HG03175 (cell line): ENCODE results near the gene ADD3.

ENCODE experiments used
- ATAC-seq: cut with Tn5 transposase; IDR thresholded peaks from one replicate; pipeline ENCODE4 v1.9.1; 2021; ENCODE audit warnings: mild to moderate bottlenecking, moderate library complexity; ENCODE audit not compliant: unreplicated experiment

ADD3 gene

DNA sequence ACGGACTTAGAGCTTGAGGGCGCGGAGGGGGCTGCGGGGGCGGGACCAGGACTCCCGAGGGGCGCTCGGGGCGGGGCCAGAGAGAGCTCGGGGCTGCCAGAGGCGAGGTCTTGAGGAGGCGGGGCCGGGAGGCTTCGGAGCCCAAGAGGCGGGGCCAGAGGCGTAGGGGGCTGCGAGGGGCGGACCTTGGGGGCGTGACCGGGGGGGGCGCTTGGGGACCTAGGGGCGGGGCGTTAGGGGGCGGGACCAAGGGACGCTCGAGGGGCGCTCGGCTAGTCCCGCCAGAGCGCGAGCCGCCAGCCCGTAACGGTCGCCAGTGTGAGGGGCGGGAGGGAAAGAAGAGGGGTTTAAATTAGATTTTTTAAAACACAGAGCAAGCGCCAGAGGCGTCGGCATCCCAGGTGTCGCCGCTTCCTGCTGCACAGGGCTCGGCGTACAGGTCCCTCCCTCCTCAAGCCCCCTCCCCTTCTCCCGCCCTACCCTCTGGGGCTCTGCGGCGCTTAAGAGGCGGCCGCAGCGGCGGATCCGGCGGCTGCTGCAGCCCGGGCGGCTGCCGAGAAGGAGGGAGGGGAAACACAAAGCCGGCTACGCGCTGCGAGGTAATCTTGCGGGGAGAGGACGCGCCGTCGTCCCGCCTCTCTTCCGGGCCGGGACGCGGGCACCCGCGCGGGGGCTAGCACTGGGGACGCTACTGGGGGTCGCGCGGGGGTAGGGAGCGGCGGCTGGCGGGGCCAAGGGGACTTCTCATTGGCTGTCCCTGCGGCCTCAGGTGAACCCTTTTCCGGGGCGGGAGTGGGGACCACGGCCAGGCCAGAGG, at the start of gene ADD3:
TSS of gene ADD3 (plus strand) at position 284 of the 817 bp plus-strand sequence. CDS start 92,670 bp downstream, outside the sequence.
- ATAC-seq, result peak; percentile 61

DNA sequence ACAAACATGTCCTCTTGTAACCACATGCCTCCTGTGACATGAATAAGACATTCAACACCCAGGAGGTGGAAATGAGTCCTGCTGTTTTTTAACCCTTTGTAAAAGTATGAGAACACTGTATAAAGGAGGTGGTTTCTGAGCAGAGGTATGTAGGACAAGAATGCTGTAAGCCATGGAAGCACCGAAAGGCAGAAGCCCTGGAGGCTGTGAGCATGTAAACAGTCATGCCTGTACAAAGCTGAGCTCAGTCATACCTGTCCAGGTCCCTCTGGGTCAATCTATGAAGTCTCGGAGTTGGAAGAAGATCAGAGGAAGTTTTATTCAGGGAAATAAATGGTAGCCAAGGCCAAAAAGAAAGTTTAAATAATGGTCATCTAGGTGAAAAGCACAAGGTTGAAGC, 49.7 kb upstream of the ADD3 start:
- no peak for ATAC-seq

DNA sequence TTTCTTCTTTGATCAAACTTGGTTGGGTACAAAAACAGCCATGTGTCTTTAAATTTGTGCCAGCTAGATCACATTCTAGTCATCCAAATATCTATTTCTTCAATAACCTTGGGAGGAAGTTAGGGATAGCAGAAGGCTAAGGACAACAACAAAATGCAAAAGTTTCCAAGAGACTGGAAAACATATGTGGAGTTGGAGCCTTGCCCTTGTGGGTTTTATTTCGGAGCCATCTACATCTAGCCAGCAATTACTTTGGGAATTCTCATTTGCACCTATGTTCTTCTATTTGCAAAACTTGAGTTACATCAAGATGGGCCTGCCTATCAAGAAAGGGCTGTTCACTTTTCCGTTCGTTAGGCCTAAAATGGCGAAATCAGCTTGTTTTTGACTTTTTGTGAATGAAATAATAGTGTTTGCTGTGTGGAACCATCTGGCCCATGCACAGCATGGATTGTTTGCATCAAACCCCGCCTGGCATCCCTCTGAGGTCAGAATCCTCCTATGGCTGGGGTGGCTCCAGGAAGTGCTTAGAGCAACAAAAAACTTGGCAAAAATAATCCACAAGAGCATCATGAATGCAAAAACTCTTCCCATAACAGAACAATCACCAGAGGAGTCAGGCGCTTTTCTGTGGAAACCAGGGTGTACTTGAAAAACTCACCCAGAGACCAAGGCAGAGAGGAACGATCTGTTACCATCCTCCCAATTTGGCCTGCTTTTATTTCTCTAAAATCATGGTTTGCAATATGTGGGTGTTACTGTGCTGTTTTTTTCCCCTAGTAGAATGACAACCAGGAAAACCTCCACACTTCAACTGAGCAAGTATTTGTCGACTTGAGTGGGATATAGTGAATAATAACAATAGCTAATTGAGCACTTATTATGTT, 48.3 kb upstream of the ADD3 start:
- ATAC-seq, result no peak

DNA sequence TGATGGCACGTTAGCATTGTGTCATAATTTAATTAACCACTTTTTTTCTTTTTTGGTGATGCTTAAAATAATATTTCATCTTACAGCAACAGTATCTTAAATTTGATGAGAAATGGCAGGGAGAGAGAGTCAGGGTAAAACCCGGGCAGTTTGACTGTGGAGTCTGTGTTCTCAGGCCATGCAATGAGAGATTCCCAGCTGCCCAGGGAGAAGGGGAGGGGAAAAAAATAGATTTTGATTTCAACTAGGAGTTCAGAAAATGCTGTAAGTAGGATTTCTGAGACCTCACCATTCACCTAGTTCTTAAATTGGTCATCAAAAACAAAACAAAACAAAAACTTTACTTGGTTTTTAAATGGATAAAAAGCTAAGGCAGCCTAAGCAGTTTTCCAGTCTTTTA, 47.1 kb upstream of the ADD3 start:
- no peak for ATAC-seq

GRCh38 chr10:109961174-109962001, 46.4 kb upstream of the ADD3 start:
- no peak for ATAC-seq

DNA sequence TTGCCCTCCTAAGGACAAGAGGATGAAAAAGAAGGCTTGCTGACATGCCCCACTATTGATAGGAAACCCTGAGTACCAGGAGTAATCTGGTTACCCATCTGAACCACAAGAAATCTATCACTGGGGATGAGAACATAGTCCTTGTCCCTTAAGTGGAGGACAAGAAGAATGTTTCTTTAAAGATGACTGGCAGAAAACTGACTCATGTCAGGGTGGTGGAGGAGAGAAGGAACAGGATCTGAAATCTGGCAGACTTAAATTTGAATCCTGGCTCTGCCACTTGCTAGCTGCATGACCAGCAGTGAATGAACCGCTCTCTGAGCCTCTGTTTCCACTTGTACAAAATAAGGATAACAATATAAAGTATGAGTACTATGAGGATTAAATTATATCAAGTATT, 45.5 kb upstream of the ADD3 start:
- ATAC-seq, result no peak

- ATAC-seq, result no peak
These were observed 44.3 kb upstream of the ADD3 start for GRCh38 chr10:109963439-109963838.

- ATAC-seq, result no peak
These were observed 43.5 kb upstream of the ADD3 start for GRCh38 chr10:109964318-109964717.

- ATAC-seq, result no peak
These were observed 40.6 kb upstream of the ADD3 start for GRCh38 chr10:109966961-109967738.

- no peak for ATAC-seq
These were observed 40.1 kb upstream of the ADD3 start for GRCh38 chr10:109967739-109968088.

DNA sequence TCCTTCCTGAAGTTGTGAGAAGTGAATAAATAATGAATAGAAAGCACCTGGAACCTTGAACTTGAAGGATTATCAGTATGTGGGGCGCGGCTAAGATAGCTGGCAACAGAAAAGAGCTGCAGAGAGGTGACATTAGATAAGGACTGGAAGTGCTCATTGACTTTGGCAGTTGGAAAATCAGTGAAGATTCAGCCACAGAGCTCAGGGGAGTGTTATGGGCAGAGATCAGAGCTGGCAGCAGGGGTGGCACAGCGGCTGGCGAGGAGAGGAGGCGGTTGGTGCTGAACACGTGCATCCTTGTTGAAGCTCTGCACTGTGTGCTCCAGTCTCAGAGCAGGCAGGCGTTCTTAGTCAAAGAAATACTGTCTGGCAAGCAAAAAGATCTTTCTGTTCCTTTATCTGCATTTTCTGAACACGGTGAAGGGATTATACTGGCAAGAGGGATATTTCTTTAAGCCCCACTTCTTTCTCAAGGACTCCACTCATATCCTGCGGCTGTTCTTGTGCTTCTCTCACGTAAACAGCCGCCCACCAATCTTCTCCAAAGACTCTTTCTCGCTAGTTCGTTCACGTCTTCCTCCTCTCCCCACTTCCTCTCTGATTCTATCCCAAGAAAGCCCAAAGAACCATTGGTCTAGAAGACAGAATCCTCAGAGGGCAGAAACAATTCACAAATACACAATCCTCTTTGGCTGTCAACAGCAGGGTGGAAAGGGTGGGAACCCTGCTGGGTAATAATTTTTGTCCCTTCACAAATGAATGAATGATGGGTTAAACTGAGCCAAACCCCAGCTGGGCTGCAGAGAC, 38.6 kb upstream of the ADD3 start:
- ATAC-seq, result no peak

DNA sequence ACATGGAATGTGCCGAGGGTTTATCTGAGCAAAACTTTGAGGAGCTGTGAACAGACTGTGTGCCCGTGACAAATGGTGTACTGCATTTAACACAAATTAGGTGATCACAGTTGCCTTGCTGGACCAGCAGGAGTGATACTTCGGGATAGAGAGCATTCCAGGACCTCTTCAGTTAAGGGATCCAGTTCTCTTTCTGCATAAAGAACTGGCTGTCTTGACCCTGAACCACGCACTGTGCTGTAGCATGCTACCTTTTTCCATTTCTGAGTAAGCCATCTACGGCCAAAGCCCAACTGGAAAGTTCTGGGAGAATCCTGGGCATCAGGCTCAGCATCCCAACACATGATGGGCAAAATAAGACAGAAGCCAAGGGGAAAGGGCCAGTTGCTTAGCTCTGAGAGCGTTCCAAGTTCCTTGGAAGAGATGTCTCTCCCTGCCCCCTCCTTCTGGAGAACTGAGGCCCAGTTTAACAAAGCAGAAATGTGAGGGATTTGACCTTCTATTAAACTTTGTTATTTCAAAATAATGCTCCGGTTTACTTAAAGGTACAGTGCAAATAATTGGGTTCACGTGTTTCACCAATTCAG, 37.9 kb upstream of the ADD3 start:
- ATAC-seq, result no peak

DNA sequence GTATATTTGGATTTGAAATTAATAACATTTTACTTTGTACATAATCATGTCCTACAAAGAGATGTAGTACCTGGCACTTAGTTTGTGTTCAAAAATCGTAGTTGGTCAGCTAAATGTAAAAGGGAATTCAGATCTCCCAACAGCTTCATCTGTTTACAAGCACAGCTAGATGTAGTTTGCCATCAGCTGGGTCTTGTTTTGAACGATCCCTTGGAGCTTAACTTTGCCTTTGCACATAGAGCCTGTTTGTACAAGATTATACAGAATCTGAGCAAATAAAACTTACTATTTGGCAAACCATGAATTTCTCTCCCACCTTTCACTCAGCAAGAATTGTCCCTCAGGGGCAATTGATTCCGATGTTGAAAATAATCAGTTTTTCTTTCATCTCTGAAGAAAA, 36.1 kb upstream of the ADD3 start:
- no peak for ATAC-seq

GRCh38 chr10:109972372-109973001, 35.3 kb upstream of the ADD3 start:
- ATAC-seq, result no peak

GRCh38 chr10:109973326-109973829, 34.4 kb upstream of the ADD3 start:
- ATAC-seq, result no peak

GRCh38 chr10:109974504-109975191, 33.1 kb upstream of the ADD3 start:
- ATAC-seq, result no peak

DNA sequence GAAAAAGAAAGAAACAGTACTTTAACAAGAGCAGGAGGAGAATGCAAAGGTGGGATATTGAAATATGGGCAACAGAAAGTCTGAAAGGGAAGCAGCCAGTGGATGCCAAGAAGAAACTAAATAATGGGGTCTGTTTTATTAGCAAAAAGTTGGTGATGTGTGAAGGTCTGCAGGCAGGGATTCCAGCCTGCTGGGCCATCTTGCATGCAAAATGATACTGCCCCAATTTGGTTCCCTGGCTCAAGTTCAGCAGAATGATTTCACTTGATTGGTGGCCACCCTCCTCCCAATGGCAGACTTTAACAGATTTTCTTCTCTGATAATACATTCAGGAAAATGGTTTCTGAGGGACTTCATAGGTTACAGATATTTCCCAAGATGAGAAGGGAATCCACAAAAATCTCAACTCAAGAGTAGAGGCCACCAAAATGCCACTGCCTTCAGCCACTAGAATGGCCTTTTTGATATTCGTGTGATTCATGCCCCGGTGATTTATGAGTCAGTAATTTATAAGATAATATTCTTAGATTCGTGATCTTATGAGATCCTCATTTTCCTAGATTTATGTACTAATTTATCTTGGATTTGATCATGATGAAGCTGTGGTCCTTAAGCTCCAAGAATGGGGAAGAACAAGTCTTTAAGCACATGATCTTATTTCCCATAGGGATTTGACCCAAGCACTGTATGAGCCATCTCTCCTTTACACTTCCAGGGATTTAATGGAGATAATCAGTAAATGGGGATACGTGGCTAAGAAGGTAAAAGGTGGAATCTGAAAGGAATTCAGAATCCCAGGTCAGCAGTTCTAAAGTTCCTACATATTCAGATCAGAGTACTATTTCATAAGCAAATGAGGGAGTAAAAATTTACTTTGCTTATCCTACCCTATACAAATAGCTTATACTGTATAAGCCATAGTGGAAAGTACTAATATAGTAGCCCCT, 32.3 kb upstream of the ADD3 start:
- ATAC-seq, result no peak
